Measurements from ENCODE around the gene DPP6.

DNA sequence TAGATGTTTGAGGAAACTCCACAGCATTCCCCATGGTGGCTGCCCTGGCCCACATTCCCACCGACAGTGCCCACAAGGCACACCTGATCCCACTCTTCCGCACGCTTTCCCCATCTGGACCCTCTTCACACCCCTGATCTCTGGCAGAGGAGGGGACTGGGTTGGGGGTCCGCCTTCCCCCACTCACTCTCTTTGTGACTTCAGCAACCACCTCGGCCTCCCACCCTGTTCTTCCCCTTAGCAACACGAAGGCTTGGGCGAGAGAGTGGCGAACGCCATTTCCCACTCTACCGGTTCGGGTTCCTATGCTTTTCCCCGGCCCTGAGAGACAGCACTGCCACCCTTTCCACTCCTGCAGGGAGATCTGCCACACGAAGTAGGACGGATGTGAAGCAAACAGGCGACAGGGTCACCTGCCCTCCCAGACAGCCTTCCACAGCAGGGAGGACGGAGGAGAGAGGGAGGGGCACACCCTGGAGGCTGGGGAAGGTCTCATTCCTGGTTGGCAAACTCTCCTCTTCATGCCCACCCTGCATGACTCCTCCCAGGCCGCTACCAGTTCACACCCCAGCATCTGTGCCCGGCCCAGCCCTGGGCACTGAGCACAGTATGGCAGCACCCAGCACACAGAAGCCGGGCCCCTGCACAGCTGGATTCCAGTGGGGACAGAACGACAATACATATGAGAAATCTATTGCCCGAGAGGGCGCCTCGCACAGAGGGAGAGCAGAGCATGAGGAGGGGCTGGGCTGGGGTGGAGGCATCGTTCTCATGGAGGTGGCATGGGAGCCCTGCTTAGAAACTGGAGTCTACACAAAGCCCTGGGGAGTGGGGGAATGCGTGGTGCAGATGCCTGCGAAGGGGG lies 857.3 kb downstream of the DPP6 start:
- TF ChIP-seq, protein P1, sequence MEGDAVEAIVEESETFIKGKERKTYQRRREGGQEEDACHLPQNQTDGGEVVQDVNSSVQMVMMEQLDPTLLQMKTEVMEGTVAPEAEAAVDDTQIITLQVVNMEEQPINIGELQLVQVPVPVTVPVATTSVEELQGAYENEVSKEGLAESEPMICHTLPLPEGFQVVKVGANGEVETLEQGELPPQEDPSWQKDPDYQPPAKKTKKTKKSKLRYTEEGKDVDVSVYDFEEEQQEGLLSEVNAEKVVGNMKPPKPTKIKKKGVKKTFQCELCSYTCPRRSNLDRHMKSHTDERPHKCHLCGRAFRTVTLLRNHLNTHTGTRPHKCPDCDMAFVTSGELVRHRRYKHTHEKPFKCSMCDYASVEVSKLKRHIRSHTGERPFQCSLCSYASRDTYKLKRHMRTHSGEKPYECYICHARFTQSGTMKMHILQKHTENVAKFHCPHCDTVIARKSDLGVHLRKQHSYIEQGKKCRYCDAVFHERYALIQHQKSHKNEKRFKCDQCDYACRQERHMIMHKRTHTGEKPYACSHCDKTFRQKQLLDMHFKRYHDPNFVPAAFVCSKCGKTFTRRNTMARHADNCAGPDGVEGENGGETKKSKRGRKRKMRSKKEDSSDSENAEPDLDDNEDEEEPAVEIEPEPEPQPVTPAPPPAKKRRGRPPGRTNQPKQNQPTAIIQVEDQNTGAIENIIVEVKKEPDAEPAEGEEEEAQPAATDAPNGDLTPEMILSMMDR (IDR thresholded peaks at IDR 0.05; ENCODE audit: control extremely low read depth in 1 of 3, insufficient read depth in 1 of 3, low read depth in 1 of 3, low read length in 3 of 3), result no peak
- TF ChIP-seq MAX (IDR thresholded peaks at IDR 0.05) (no peak), POLR2AphosphoS5 (IDR thresholded peaks at IDR 0.05; ENCODE audit: low read depth, low read length) (no peak), RAD21 (IDR thresholded peaks at IDR 0.05 in 1 of 2, conservative IDR thresholded peaks at IDR 0.05 in 1 of 2; ENCODE audit: low read depth in 2 of 2, low read length in 2 of 2) (no peak), JUND (IDR thresholded peaks at IDR 0.05; ENCODE audit: low read length) (no peak)
